Retinal pigment epithelial cell (primary cell): ENCODE data around the gene RPRD1A.
"Not testable (repeated sequence)": the region's sequence is repeated elsewhere in the genome, so short reads cannot be mapped to it uniquely, and the experiment has no call there.

Experiments
- DNase-seq: peaks from one replicate; pipeline ENCODE4 v3.0.0-alpha.2; 2010; ENCODE audit warnings: low read depth
- H3K4me3 ChIP-seq: 2 replicates; pipeline ENCODE4 v1.5.1; 2011; ENCODE audit warnings: mild to moderate bottlenecking, low read length, control low read depth, moderate library complexity
- TF ChIP-seq, protein P1 (sequence below): conservative IDR thresholded peaks from 2 replicates; pipeline ENCODE4 v1.5.1; 2011; ENCODE audit warnings: low read depth, low read length, control low read depth, inconsistent platforms

The RPRD1A gene

DNA sequence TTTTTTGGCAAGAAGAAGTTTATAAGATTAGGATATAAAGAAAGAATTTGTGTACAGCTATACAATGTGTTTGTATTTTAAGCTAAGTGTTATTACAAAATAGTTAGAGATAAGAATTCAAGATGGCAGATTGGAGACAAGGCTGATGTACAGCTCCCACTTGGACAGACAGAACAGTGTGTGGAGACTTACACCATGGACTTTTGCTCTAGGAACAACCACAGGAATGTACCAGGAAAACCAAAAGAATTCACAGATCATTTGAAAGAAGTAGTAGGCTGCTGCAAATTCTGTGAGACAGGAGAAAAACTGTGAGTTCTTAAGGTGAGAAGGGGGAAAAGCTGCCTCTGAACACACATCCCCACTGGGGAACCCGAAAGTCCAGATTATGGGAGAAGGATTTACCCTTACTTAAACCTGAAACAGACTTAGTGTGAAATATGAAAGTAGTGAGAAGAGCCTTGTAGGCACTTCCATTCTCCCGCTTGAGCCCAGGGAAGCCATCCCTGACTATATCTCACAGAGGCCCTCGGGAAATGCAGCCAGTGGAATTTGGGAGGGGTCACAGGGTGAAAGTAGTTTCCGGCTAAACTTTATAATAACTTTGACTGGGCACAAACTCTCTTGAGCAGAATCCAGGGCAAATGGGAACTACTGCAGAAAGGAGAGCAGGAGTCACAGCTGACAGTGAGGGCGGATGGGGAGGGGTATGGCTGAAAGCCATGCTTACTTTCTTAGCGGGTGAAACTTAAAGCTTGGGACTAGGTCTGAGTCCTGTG is 11.6 kb upstream of the RPRD1A start:
- no peak for DNase-seq

DNA sequence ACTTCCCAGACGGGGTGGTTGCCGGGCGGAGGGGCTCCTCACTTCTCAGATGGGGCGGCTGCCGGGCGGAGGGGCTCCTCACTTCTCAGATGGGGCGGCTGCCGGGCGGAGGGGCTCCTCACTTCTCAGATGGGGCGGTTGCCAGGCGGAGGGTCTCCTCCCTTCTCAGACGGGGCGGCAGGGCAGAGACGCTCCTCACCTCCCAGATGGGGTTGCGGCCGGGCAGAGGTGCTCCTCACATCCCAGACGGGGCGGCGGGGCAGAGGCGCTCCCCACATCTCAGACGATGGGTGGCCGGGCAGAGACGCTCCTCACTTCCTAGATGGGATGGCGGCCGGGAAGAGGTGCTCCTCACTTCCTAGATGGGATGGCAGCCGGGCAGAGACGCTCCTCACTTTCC is 10.4 kb upstream of the RPRD1A start:
- not testable (repeated sequence) for DNase-seq, H3K4me3 ChIP-seq

More for the DNA sequence above, 11.6 kb upstream of the RPRD1A start:
- TF ChIP-seq, protein P1, sequence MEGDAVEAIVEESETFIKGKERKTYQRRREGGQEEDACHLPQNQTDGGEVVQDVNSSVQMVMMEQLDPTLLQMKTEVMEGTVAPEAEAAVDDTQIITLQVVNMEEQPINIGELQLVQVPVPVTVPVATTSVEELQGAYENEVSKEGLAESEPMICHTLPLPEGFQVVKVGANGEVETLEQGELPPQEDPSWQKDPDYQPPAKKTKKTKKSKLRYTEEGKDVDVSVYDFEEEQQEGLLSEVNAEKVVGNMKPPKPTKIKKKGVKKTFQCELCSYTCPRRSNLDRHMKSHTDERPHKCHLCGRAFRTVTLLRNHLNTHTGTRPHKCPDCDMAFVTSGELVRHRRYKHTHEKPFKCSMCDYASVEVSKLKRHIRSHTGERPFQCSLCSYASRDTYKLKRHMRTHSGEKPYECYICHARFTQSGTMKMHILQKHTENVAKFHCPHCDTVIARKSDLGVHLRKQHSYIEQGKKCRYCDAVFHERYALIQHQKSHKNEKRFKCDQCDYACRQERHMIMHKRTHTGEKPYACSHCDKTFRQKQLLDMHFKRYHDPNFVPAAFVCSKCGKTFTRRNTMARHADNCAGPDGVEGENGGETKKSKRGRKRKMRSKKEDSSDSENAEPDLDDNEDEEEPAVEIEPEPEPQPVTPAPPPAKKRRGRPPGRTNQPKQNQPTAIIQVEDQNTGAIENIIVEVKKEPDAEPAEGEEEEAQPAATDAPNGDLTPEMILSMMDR: no peak
- no peak overlapping the region for H3K4me3 ChIP-seq

GRCh38 chr18:36075862-36076587 is 8.7 kb upstream of the RPRD1A start:
- no peak for DNase-seq
- TF ChIP-seq, protein P1: no peak

GRCh38 chr18:36074435-36074834 is 7.1 kb upstream of the RPRD1A start:
- no peak overlapping the region for H3K4me3 ChIP-seq
- no peak for DNase-seq
- TF ChIP-seq, protein P1: no peak

More at GRCh38 chr18:36075862-36076587, 8.7 kb upstream of the RPRD1A start:
- H3K4me3 ChIP-seq: no peak overlapping the region

DNA sequence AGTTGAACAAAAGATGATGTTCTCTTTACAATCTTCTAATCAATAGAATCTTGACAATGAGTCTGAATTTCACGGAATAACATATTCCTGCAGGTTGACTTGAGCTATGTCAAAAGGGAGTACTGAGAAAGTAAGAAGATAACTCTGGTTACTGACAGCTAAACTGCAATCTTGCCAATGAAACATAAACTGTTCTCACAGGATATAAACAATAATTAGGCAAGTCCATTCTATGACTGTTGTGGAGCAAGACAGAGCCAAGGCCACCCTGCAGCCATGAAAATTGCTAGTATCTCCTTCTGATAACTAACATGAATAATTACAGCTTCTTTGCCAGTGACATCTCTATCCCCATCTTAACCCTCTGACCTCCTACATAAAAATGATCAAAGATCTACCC is 6.3 kb upstream of the RPRD1A start:
- DNase-seq: no peak
- TF ChIP-seq, protein P1: no peak
- no peak overlapping the region for H3K4me3 ChIP-seq

DNA sequence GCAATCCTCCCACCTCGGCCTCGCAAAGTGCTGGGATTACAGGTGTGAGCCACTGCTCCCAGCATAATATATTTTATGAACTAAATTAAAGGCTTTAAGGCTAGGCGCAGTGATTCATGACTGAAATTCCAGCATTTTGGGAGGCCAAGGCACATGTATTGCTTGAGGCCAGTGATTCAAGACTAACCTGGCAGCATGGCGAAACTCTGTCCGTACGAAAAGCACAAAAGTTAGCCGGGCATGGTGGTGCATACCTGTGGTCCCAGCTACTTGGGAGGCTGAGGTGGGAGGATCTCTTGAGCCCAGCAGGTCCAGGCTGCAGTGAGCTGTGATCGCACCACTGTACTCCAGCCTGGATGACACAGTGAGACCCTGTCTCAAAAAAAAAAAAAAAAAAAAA is 5.0 kb upstream of the RPRD1A start:
- not testable (repeated sequence) for H3K4me3 ChIP-seq, DNase-seq

DNA sequence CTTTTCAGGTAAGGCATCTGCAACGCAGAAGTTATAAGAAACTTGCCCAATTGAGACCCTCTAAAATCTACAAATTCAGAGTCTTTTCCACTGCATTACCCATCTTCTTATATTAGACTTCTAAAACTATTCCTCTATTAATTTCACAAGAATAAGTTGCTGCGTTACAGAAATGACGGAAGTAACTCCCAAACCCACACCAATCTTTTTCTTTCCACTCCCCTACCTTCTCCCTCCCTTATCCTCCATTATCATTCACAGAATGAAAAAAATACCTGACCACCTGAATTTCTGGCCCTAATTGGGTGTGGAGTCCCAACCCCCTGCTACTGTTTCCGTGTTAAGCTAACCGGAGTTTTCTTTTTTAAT is 689 bp downstream of the RPRD1A start:
- peak overlapping the region; percentile 97 for H3K4me3 ChIP-seq
- TF ChIP-seq, protein P1: no peak
- DNase-seq: no peak

GRCh38 chr18:36066001-36066400 is 1.4 kb downstream of the RPRD1A start:
- no peak for DNase-seq
- TF ChIP-seq, protein P1: no peak
- H3K4me3 ChIP-seq: peak overlapping the region; percentile 97

DNA sequence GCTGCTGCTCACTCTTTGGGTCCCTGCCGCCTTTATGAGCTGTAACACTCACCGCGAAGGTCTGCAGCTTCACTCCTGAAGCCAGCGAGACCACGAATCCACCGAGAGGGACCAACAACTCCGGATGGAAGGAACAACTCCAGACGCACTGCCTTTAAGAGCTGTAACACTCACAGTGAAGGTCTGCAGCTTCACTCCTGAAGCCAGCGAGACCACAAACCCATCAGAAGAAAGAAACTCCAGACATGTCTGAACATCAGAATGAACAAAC is 2.6 kb downstream of the RPRD1A start:
- not testable (repeated sequence) for H3K4me3 ChIP-seq, DNase-seq
